IMR-90 (cell line): ENCODE results near the gene DPP10. TPM values are rescaled to one million over a fixed set of nuclear protein-coding genes. Genes with fewer than 3 reads are reported as not detected.

Source experiments
- ATAC-seq: fragments of 200-7000 bp; cut with Tn5 transposase; 2 replicates; pipeline ENCODE4 v1.9.1; 2020; ENCODE audit warnings: low read depth, mild to moderate bottlenecking, moderate library complexity
- BruUV-seq: library from RNA; stranded (reverse); fragments of 400-500 nt; replicated peaks from 2 replicates; lab custom pipeline; 2021; lab: Mats Ljungman, UMichigan
- CTCF ChIA-PET: fragments of 300-600 bp; formaldehyde crosslinking; extraction: SDS; loops from one replicate; lab custom pipeline; 2021; ENCODE audit warnings: antibody characterized with exemption; lab: Yijun Ruan, JAX
- POLR2A ChIA-PET: fragments of 300-600 bp; sonication (Branson Sonifier 250); formaldehyde crosslinking; loops from one replicate; lab custom pipeline; 2022; ENCODE audit warnings: antibody characterized with exemption; ENCODE audit not compliant: unreplicated experiment; lab: Charles Lee
- DNase-seq: peaks from one replicate; pipeline ENCODE4 v3.0.0; 2013
- H2AFZ ChIP-seq: replicated peaks from 2 replicates; pipeline ENCODE3; 2013; ENCODE audit warnings: low read length, mild to moderate bottlenecking; ENCODE audit not compliant: poor library complexity
- H2AK5ac ChIP-seq: 2 replicates; pipeline ENCODE4 v1.6.1; 2013; ENCODE audit warnings: low read depth, low read length, inconsistent platforms
- H2AK9ac ChIP-seq: replicated peaks from 2 replicates; pipeline ENCODE3; 2013; ENCODE audit warnings: mild to moderate bottlenecking, low read depth, low read length, moderate library complexity; ENCODE audit not compliant: poor library complexity
- H2BK120ac ChIP-seq: 2 replicates; pipeline ENCODE4 v1.6.1; 2013; ENCODE audit warnings: low read depth, low read length, inconsistent platforms
- H2BK15ac ChIP-seq: 3 replicates; pipeline ENCODE4 v1.6.1; 2013; ENCODE audit warnings: low read depth, low read length, inconsistent platforms
- H2BK20ac ChIP-seq: 2 replicates; pipeline ENCODE4 v1.6.1; 2013; ENCODE audit warnings: low read depth, mild to moderate bottlenecking, inconsistent platforms, low read length, moderate library complexity
- H2BK5ac ChIP-seq: 2 replicates; pipeline ENCODE4 v1.6.1; 2013; ENCODE audit warnings: mild to moderate bottlenecking, low read depth, low read length, inconsistent platforms; ENCODE audit not compliant: poor library complexity, severe bottlenecking
- H3K14ac ChIP-seq: replicated peaks from 2 replicates; pipeline ENCODE4 v1.6.1; 2013; ENCODE audit warnings: low read depth, low read length, inconsistent platforms
- H3K18ac ChIP-seq: 2 replicates; pipeline ENCODE4 v1.6.1; 2013; ENCODE audit warnings: low read depth, low read length, control low read depth
- H3K23ac ChIP-seq: 2 replicates; pipeline ENCODE4 v1.6.1; 2013; ENCODE audit warnings: low read depth, low read length, inconsistent platforms
- H3K27ac ChIP-seq: 2 replicates; pipeline ENCODE4 v1.5.1; 2013; ENCODE audit warnings: mild to moderate bottlenecking, control low read depth, low read length; ENCODE audit not compliant: insufficient read depth
- H3K27me3 ChIP-seq: 2 replicates; pipeline ENCODE4 v1.6.1; 2013; ENCODE audit warnings: low read length; ENCODE audit not compliant: control insufficient read depth, insufficient read depth
- H3K36me3 ChIP-seq: 2 replicates; pipeline ENCODE4 v1.6.1; 2013; ENCODE audit warnings: low read length, mixed read lengths; ENCODE audit not compliant: control insufficient read depth, insufficient read depth
- H3K4ac ChIP-seq: 2 replicates; pipeline ENCODE4 v1.6.1; 2013; ENCODE audit warnings: low read depth, low read length, inconsistent platforms
- H3K4me1 ChIP-seq: 2 replicates; pipeline ENCODE4 v1.6.1; 2013; ENCODE audit warnings: low read length, mixed read lengths; ENCODE audit not compliant: control insufficient read depth, insufficient read depth
- H3K4me2 ChIP-seq: 2 replicates; pipeline ENCODE4 v1.6.1; 2013; ENCODE audit warnings: low read depth, mild to moderate bottlenecking, control low read depth, low read length, moderate library complexity
- H3K4me3 ChIP-seq: 2 replicates; pipeline ENCODE4 v1.5.1; 2013; ENCODE audit warnings: low read depth, mild to moderate bottlenecking, control low read depth, low read length, moderate library complexity; ENCODE audit not compliant: insufficient read depth
- H3K56ac ChIP-seq: 2 replicates; pipeline ENCODE4 v1.6.1; 2013; ENCODE audit warnings: low read length, inconsistent platforms; ENCODE audit not compliant: insufficient read depth; ENCODE audit errors: extremely low read depth
- H3K79me1 ChIP-seq, 2 experiments: 2 replicates each; pipeline ENCODE4 v1.6.1; 2013; ENCODE audit warnings: low read length in 2 of 2, inconsistent platforms in 1 of 2, low read depth in 1 of 2
- H3K9ac ChIP-seq: 2 replicates; pipeline ENCODE4 v1.6.1; 2013; ENCODE audit warnings: low read depth, low read length, control low read depth
- H3K9me1 ChIP-seq: 2 replicates; pipeline ENCODE4 v1.6.1; 2013; ENCODE audit warnings: low read length, inconsistent platforms; ENCODE audit not compliant: insufficient read depth
- H3K9me3 ChIP-seq: 2 replicates; pipeline ENCODE4 v1.6.1; 2013; ENCODE audit warnings: low read length; ENCODE audit not compliant: control insufficient read depth, insufficient read depth
- H4K20me1 ChIP-seq: 2 replicates; pipeline ENCODE4 v1.6.1; 2013; ENCODE audit warnings: low read length, inconsistent platforms; ENCODE audit not compliant: insufficient read depth
- H4K5ac ChIP-seq: 2 replicates; pipeline ENCODE4 v1.6.1; 2013; ENCODE audit warnings: mild to moderate bottlenecking, low read depth, low read length, control low read depth
- H4K8ac ChIP-seq, 2 experiments: 2 replicates each; pipeline ENCODE4 v1.6.1; 2013; ENCODE audit warnings: low read depth in 2 of 2, low read length in 2 of 2, control low read depth in 1 of 2, inconsistent platforms in 1 of 2
- H4K91ac ChIP-seq: 2 replicates; pipeline ENCODE4 v1.6.1; 2013; ENCODE audit warnings: low read depth, low read length, inconsistent platforms; ENCODE audit not compliant: insufficient read depth
- BHLHE40 ChIP-seq: fragments of 150-350 bp; IDR thresholded peaks from 2 replicates; pipeline ENCODE4 v1.6.1; 2016; ENCODE audit warnings: mild to moderate bottlenecking, low read depth, low read length
- CEBPB ChIP-seq: IDR thresholded peaks from 2 replicates; pipeline ENCODE4 v1.6.1; 2012; ENCODE audit warnings: low read depth, low read length, improper control_type of control experiment
- CHD1 ChIP-seq: IDR thresholded peaks from 2 replicates; pipeline ENCODE4 v1.6.1; 2012; ENCODE audit warnings: low read depth, low read length, improper control_type of control experiment
- CTCF ChIP-seq: conservative IDR thresholded peaks from 2 replicates; pipeline ENCODE4 v1.5.1; 2012; ENCODE audit warnings: mild to moderate bottlenecking, low read depth, low read length, improper control_type of control experiment
- ELK1 ChIP-seq: fragments of 150-350 bp; IDR thresholded peaks from 2 replicates; pipeline ENCODE4 v1.6.1; 2016; ENCODE audit warnings: low read depth, mild to moderate bottlenecking, low read length, moderate library complexity, borderline replicate concordance
- FOS ChIP-seq: fragments of 150-350 bp; IDR thresholded peaks from 2 replicates; pipeline ENCODE4 v1.6.1; 2016; ENCODE audit warnings: low read depth, low read length
- MAFK ChIP-seq: IDR thresholded peaks from 2 replicates; pipeline ENCODE4 v1.6.1; 2012; ENCODE audit warnings: low read depth, low read length, improper control_type of control experiment
- MAZ ChIP-seq: IDR thresholded peaks from 2 replicates; pipeline ENCODE4 v1.6.1; 2012; ENCODE audit warnings: low read depth, mild to moderate bottlenecking, low read length, improper control_type of control experiment, moderate library complexity, borderline replicate concordance
- MXI1 ChIP-seq: IDR thresholded peaks from 2 replicates; pipeline ENCODE4 v1.6.1; 2012; ENCODE audit warnings: low read depth, mild to moderate bottlenecking, low read length, moderate library complexity, borderline replicate concordance
- NFE2L2 ChIP-seq: fragments of 150-350 bp; IDR thresholded peaks from 2 replicates; pipeline ENCODE4 v1.6.1; 2016; ENCODE audit warnings: low read depth, mild to moderate bottlenecking, low read length
- POLR2A ChIP-seq: IDR thresholded peaks from 2 replicates; pipeline ENCODE4 v1.6.1; 2012; ENCODE audit warnings: mild to moderate bottlenecking, low read depth, low read length
- RAD21 ChIP-seq: IDR thresholded peaks from 2 replicates; pipeline ENCODE4 v1.6.1; 2012; ENCODE audit warnings: low read length, improper control_type of control experiment
- RCOR1 ChIP-seq: IDR thresholded peaks from 2 replicates; pipeline ENCODE4 v1.6.1; 2012; ENCODE audit warnings: mild to moderate bottlenecking, low read length, improper control_type of control experiment; ENCODE audit not compliant: insufficient replicate concordance
- RFX5 ChIP-seq: IDR thresholded peaks from 2 replicates; pipeline ENCODE4 v1.8.0; 2012; ENCODE audit warnings: low read depth, mild to moderate bottlenecking, low read length, moderate library complexity
- SMC3 ChIP-seq: fragments of 150-350 bp; IDR thresholded peaks from 2 replicates; pipeline ENCODE4 v1.6.1; 2016; ENCODE audit warnings: low read depth, mild to moderate bottlenecking, antibody characterized with exemption, low read length, moderate library complexity
- USF2 ChIP-seq: fragments of 150-350 bp; IDR thresholded peaks from 2 replicates; pipeline ENCODE4 v1.6.1; 2017; ENCODE audit warnings: mild to moderate bottlenecking, antibody characterized with exemption, low read length, low read depth
- WGBS, 2 experiments: methylation state at CpG; one replicate each; pipeline versions ENCODE4 v1.1.5 to v1.1.7; 2013; ENCODE audit warnings: missing lambda C conversion rate in 2 of 2; ENCODE audit not compliant: insufficient read length in 1 of 2; ENCODE audit errors: extremely low coverage in 2 of 2; 5-methylcytosine and 5-hydroxymethylcytosine counted together
- dilution Hi-C: fragments of 300-500 bp; cut with HindIII; formaldehyde crosslinking; loops from one replicate; pipeline ENCODE4 v1.14.3; 2018; ENCODE audit warnings: low sequenced_read_pairs; ENCODE audit not compliant: unreplicated experiment
- in situ Hi-C: fragments of 300-500 bp; cut with MboI; formaldehyde crosslinking; loops from 3 replicates; pipeline ENCODE4 v1.14.3; 2019; ENCODE audit warnings: low sequenced_read_pairs, inconsistent platforms, mixed read lengths
- intact Hi-C: fragments of 100-400 bp; cut with micrococcal nuclease; formaldehyde crosslinking; loops from 2 replicates; pipeline ENCODE4 v1.10.0; 2022
- polyA plus RNA-seq, 3 experiments: library from polyadenylated mRNA; depleted of rRNA; stranded (reverse); fragments of >200 nt; gene quantifications; 2 replicates each; pipeline ENCODE4 v1.2.3, GENCODE V29; 2012; ENCODE audit warnings: low replicate concordance in 1 of 3
- total RNA-seq: library from RNA; depleted of rRNA; stranded (reverse); fragments of >200 nt; gene quantifications from 2 replicates; pipeline ENCODE4 v1.2.3, GENCODE V29; 2012

The DPP10 gene
- total and polyA plus RNA-seq, 2 of the 4 experiments (the other 2 are of a cell fraction) = not detected

- Histone ChIP-seq H4K8ac (no peak overlapping the region), H3K4me1 (no peaks in the 10 kb centered on the region), H3K14ac (no peak overlapping the region), H4K20me1 (no peaks in the 10 kb centered on the region), H3K9me3 (0 out of 2 replicates have a peak, but pooled peaks cover 1% of the 10 kb centered on the region), H4K5ac (no peak overlapping the region), H2BK5ac (no peak overlapping the region), H3K23ac (no peak overlapping the region), H3K56ac (no peak overlapping the region), H2BK20ac (no peak overlapping the region), H3K4ac (no peak overlapping the region), H3K4me2 (no peak overlapping the region), H2AK5ac (no peak overlapping the region), H3K4me3 (no peak overlapping the region), H2AFZ (no peak overlapping the region), H3K9me1 (no peaks in the 10 kb centered on the region), H2BK120ac (no peak overlapping the region), H3K36me3 (no peaks in the 10 kb centered on the region), H2BK15ac (no peak overlapping the region), H3K79me1 (no peaks in the 10 kb centered on the region), H3K27me3 (no peaks in the 10 kb centered on the region), H3K9ac (no peak overlapping the region), H2AK9ac (no peak overlapping the region), H4K91ac (no peak overlapping the region), H3K18ac (no peak overlapping the region), H3K27ac (no peak overlapping the region)
- ChIA-PET POLR2A (no interaction called here), CTCF (no interaction called here)
- no peak for DNase-seq
- TF ChIP-seq CHD1 = no peak
- no peak for TF ChIP-seq ELK1
- TF ChIP-seq POLR2A = no peak
- no peak for TF ChIP-seq CTCF
- TF ChIP-seq MAFK = no peak
- no peak for TF ChIP-seq MXI1
- no peak for TF ChIP-seq CEBPB
- TF ChIP-seq RCOR1 = no peak
- no peak for TF ChIP-seq RFX5
- no peak for TF ChIP-seq MAZ
- TF ChIP-seq NFE2L2 = no peak
- TF ChIP-seq BHLHE40 = no peak
- TF ChIP-seq USF2 = no peak
- TF ChIP-seq FOS = no peak
- TF ChIP-seq RAD21 = no peak
- no peak for TF ChIP-seq SMC3
- dilution Hi-C loops (no loop called here), in situ Hi-C loops (no loop called here), intact Hi-C loops (no loop called here)
- WGBS, 2 experiments = no CpG with 5 or more reads among the region's 5 CpGs
- ATAC-seq = no peak
- no TSS peak for BruUV-seq
Measured at GRCh38 chr2:115738111-115738510, 1295.7 kb downstream of the DPP10 start.
